H1 (cell line): ENCODE data around the gene TMEM163. TPM values are rescaled to one million over a fixed set of nuclear protein-coding genes. Genes with fewer than 3 reads are reported as not detected.

Experiments used
- ATF2 ChIP-seq: IDR thresholded peaks from 2 replicates; pipeline ENCODE4 v1.6.1; 2012; ENCODE audit warnings: low read length, inconsistent platforms
- CEBPB ChIP-seq: IDR thresholded peaks from 2 replicates; pipeline ENCODE4 v1.6.1; 2012; ENCODE audit warnings: low read depth, low read length
- MAX ChIP-seq: IDR thresholded peaks from 2 replicates; pipeline ENCODE4 v1.6.1; 2012; ENCODE audit warnings: inconsistent platforms
- PHF8 ChIP-seq: fragments of 200-600 bp; sonication (generic); conservative IDR thresholded peaks from 2 replicates; pipeline ENCODE4 v1.7.1; 2012; ENCODE audit warnings: low read depth, mild to moderate bottlenecking, inconsistent platforms, low read length, moderate library complexity
- POLR2A ChIP-seq, 2 experiments: IDR thresholded peaks; 1 replicate in 1 of 2; 2 replicates in 1 of 2; pipeline ENCODE4 v1.6.1; 2011; ENCODE audit warnings: low read depth in 2 of 2, low read length in 2 of 2, mild to moderate bottlenecking in 2 of 2; ENCODE audit errors: control extremely low read depth in 1 of 2
- polyA plus RNA-seq, 7 experiments: library from polyadenylated mRNA; depleted of rRNA in 3 of 7; stranded (reverse) in 5 of 7; unstranded in 2 of 7; fragments of >200 nt in 5 of 7; fragments of 200-250 nt in 2 of 7; gene quantifications; 1 replicate in 5 of 7; 2 replicates in 1 of 7; 4 replicates in 1 of 7; pipeline versions ENCODE4 v1.2.1 to v1.2.3, GENCODE V29; 2011 to 2013; ENCODE audit warnings: missing spikeins in 2 of 7, mixed read lengths in 2 of 7
- total RNA-seq: library from RNA; stranded (reverse); fragmentation: NEBNext Ultra II Directional; extraction: Animal tissue kit (Norgen Biotek cat#: 25700); gene quantifications from 2 replicates; pipeline ENCODE4 v1.2.1, GENCODE V29; 2021

The TMEM163 gene
- total and polyA plus RNA-seq, 2 of the 8 experiments (the other 6 are each of a cell fraction or from before 2014, with no cell fraction given) = 2.8 to 3.2 TPM

DNA sequence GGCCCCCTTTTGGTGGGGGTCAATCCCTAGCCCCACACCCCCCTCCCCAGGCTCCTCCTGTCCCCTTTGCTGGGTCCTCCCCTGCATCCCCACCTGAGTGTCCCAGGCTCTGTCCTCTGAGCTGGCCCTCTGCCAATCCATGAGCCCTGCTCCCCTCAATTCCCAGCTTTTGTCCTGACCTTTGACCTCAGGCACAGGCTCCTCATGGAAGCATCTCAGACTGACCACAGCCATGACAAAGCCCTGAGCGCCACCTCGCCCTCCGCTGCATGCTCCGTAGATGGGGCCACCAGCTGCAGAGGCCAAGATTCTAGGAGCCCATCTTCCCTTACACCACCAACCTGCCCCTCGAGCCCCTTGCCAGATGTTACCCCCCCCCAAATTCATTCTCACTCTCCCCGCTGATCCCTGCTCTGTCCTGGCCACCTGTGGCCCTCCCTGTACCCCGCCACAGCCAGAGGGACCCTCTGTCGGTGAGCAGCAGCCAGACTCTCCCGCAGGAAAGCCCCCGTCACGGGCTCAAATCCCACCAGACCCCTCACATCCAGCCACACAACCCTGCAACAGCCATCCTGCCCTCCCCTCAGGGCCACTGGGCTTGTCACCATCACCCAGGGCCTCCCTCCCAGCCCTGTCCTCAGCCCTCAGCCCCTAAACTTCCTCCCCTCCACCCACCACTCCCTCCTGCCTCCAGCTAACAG is 258.9 kb downstream of the TMEM163 start (continued):
- no peak for TF ChIP-seq MAX
- no peak for TF ChIP-seq POLR2A (IDR thresholded peaks at IDR 0.05; ENCODE audit: control extremely low read depth in 1 of 2, low read depth in 2 of 2, low read length in 2 of 2)
- no peak for TF ChIP-seq PHF8
- TF ChIP-seq ATF2 = no peak
- TF ChIP-seq CEBPB = no peak
